Ovary (tissue), 3 donors: ENCODE data around the gene IL1RAP.

Experiments
- EP300 ChIP-seq: sonication (generic); formaldehyde crosslinking; IDR thresholded peaks from one replicate; pipeline ENCODE4 v1.6.1; 2017; ENCODE audit warnings: antibody characterized with exemption
- POLR2A ChIP-seq: fragments of 450-650 bp; IDR thresholded peaks from one replicate; pipeline ENCODE4 v1.6.1; 2017; ENCODE audit warnings: antibody characterized with exemption, mild to moderate bottlenecking, moderate library complexity
- TF ChIP-seq, protein P1 (sequence below), 3 donors: fragments of 450-650 bp in 2 of 3; fragments of 200-600 bp in 1 of 3; IDR thresholded peaks; one replicate each; pipeline versions ENCODE4 v1.5.1 to v1.8.0; 2016 to 2022; ENCODE audit warnings: antibody characterized with exemption in 3 of 3, mild to moderate bottlenecking in 1 of 3
- donor health status: DM: no; HTN: no; CAD: no.

DNA sequence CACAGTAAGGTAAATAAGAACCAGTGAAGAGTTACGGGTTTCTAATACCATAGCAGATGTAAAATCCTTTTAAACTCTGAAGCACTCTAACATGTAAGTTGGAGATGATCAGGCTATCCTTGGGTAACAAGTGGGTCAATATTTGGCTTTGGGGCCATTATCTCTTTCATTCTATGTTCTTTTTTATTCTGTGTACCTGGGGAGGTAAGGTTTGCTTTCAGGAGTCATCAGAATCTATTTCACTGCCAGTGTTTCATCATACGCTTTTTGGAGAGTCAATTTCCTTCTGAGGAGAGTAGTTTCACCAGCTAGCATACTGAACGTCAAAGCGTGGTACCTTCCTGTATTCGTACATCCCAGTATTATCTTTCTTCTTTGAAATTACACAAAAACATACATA, 182.1 kb downstream of the IL1RAP start:
- TF ChIP-seq, protein P1, sequence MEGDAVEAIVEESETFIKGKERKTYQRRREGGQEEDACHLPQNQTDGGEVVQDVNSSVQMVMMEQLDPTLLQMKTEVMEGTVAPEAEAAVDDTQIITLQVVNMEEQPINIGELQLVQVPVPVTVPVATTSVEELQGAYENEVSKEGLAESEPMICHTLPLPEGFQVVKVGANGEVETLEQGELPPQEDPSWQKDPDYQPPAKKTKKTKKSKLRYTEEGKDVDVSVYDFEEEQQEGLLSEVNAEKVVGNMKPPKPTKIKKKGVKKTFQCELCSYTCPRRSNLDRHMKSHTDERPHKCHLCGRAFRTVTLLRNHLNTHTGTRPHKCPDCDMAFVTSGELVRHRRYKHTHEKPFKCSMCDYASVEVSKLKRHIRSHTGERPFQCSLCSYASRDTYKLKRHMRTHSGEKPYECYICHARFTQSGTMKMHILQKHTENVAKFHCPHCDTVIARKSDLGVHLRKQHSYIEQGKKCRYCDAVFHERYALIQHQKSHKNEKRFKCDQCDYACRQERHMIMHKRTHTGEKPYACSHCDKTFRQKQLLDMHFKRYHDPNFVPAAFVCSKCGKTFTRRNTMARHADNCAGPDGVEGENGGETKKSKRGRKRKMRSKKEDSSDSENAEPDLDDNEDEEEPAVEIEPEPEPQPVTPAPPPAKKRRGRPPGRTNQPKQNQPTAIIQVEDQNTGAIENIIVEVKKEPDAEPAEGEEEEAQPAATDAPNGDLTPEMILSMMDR (IDR thresholded peaks at IDR 0.05): no peak
- TF ChIP-seq EP300 (no peak), POLR2A (no peak)
